HFFc6 (cell line): ENCODE results near the gene STRIP2. TPM values are rescaled to one million over a fixed set of nuclear protein-coding genes. Genes with fewer than 3 reads are reported as not detected.

Experiments used
- DNase-seq: peaks from one replicate; pipeline ENCODE4 v3.0.0-alpha.2; 2018
- H3K27ac Mint-ChIP-seq: 2 replicates; pipeline ENCODE4 v1.8.0; 2020; ENCODE audit warnings: mild to moderate bottlenecking, mixed read lengths
- H3K27me3 Mint-ChIP-seq: 2 replicates; pipeline ENCODE4 v1.8.0; 2021; ENCODE audit warnings: mild to moderate bottlenecking, moderate library complexity, mixed read lengths; ENCODE audit not compliant: insufficient read depth
- H3K36me3 Mint-ChIP-seq: 2 replicates; pipeline ENCODE4 v1.8.0; 2021; ENCODE audit warnings: low read depth, mixed read lengths
- H3K4me1 Mint-ChIP-seq: 2 replicates; pipeline ENCODE4 v1.8.0; 2020; ENCODE audit warnings: low read depth, mixed read lengths
- H3K4me3 Mint-ChIP-seq: 2 replicates; pipeline ENCODE4 v1.8.0; 2020; ENCODE audit warnings: mild to moderate bottlenecking, moderate library complexity, mixed read lengths
- H3K9me3 Mint-ChIP-seq: 2 replicates; pipeline ENCODE4 v1.8.0; 2020; ENCODE audit warnings: mild to moderate bottlenecking, mixed read lengths
- total RNA-seq, 6 experiments: library from RNA; stranded (reverse); fragmentation: NEBNext Ultra II Directional; extraction: Animal tissue kit (Norgen Biotek cat#: 25700); gene quantifications; 2 replicates in 1 of 6; 3 replicates in 5 of 6; pipeline ENCODE4 v1.2.3, GENCODE V29; 2021
- TF ChIP-seq, protein P1 (sequence below): fragments of 200-600 bp; sonication (generic); IDR thresholded peaks from 2 replicates; pipeline ENCODE4 v1.5.0; 2021; ENCODE audit warnings: antibody characterized with exemption, mild to moderate bottlenecking

Gene STRIP2
- total RNA-seq, 6 experiments from 2014 or later = 1.4 to 3.3 (median 2.2) TPM

DNA sequence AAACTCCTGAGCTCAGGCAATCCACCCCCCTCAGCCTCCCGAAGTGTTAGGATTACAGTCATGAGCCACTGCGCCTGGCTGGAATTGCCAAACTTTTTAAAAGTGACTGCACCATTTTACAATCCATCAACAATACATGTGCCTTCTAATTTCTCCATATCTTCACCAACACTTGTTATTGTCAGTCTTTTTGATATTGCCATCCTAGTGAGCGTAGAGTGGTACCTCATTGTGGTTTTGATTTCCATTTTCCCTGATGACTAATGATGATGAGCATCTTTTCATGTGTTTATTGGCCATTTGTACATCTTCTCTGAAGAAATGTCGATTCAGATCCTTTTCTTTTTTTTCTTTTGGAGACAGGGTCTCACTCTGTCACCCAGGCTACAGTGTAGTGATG, 21.7 kb upstream of the STRIP2 start:
- peaks cover 10% of the 10 kb centered on the region for H3K9me3 Mint-ChIP-seq
- no peaks in the 10 kb centered on the region for H3K27me3 Mint-ChIP-seq
- H3K4me1 Mint-ChIP-seq = no peaks in the 10 kb centered on the region
- TF ChIP-seq, protein P1, sequence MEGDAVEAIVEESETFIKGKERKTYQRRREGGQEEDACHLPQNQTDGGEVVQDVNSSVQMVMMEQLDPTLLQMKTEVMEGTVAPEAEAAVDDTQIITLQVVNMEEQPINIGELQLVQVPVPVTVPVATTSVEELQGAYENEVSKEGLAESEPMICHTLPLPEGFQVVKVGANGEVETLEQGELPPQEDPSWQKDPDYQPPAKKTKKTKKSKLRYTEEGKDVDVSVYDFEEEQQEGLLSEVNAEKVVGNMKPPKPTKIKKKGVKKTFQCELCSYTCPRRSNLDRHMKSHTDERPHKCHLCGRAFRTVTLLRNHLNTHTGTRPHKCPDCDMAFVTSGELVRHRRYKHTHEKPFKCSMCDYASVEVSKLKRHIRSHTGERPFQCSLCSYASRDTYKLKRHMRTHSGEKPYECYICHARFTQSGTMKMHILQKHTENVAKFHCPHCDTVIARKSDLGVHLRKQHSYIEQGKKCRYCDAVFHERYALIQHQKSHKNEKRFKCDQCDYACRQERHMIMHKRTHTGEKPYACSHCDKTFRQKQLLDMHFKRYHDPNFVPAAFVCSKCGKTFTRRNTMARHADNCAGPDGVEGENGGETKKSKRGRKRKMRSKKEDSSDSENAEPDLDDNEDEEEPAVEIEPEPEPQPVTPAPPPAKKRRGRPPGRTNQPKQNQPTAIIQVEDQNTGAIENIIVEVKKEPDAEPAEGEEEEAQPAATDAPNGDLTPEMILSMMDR = no peak
- H3K36me3 Mint-ChIP-seq = peaks cover 19% of the 10 kb centered on the region
- H3K4me3 Mint-ChIP-seq = no peak overlapping the region
- DNase-seq = no peak
- no peak overlapping the region for H3K27ac Mint-ChIP-seq

DNA sequence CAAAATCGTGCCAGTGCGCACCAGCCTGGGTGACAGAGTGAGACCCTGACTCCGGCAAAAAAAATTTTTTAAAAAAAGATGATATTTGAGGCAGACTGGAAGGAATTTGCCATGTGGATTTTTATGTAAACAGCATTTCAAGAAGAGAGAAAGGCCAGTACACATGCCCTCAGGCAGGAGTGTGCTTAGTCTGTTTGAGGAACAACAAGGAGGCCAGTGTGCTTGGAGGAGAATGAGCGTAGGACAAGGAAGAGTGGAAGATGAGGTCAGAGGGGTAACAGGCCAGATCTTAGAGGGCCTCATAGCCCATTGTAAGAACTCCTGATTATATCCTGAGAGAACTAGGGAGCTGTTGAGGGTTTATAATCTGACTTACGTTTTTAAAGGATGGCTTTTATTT, 17.2 kb upstream of the STRIP2 start:
- no peak overlapping the region for H3K27ac Mint-ChIP-seq
- H3K4me1 Mint-ChIP-seq = no peaks in the 10 kb centered on the region
- DNase-seq = no peak
- no peak overlapping the region for H3K4me3 Mint-ChIP-seq
- H3K9me3 Mint-ChIP-seq = peaks cover 6% of the 10 kb centered on the region
- no peaks in the 10 kb centered on the region for H3K27me3 Mint-ChIP-seq
- TF ChIP-seq, protein P1 = no peak
- peaks cover 15% of the 10 kb centered on the region for H3K36me3 Mint-ChIP-seq

DNA sequence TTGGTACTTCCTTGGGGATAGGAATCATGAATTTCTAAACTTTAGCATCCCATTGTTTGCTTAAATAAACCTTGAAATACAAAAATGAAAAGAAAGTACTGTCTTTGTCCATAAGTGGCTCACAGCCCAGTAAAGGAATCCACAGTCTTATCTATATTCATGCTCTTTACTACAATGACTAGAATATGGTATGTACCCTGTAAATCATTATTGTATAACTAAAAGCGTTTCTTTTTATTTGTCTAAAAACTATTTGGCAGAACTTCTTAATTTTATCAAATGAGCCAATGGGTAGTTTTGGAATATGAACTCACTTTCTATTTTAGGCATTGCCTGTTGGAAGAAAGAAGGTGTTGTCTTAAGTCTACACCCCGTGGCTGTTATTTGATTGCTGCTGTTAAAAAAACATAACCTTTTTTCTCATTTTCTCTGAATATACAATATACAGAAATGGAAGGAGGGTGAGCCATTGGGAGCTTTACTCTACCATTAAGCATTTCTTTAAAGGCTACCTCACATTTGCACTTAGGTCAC, 12.4 kb upstream of the STRIP2 start:
- Mint-ChIP-seq H3K4me3 (no peak overlapping the region), H3K36me3 (no peaks in the 10 kb centered on the region)

DNA sequence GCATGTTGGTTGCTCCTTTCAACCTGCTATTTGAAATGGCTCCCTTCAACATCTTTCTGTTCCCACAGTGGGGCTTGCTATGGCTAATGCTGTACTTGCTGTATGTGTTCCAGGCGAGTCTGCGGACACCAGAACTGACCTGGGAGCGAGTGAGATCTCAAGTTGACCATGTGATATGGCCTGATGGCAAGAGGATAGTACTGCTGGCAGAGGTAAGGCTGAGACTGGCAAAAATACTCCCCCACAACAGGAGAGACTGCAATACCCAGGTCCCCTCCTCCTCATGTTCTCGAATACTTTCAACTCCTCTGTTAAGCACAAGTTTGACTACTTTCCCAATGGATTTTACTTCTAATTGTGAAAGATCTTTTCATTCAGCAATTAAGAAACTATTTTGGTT, 11.5 kb upstream of the STRIP2 start:
- no peak for DNase-seq
- no peak overlapping the region for H3K4me3 Mint-ChIP-seq
- no peaks in the 10 kb centered on the region for H3K9me3 Mint-ChIP-seq
- no peak overlapping the region for H3K27ac Mint-ChIP-seq
- peaks cover 7% of the 10 kb centered on the region; the same call in 1 of the 2 replicates for H3K4me1 Mint-ChIP-seq
- H3K36me3 Mint-ChIP-seq = no peaks in the 10 kb centered on the region
- TF ChIP-seq, protein P1 = no peak
- H3K27me3 Mint-ChIP-seq = no peaks in the 10 kb centered on the region; the same call in 1 of the 2 replicates

More for the DNA sequence above, 12.4 kb upstream of the STRIP2 start:
- TF ChIP-seq, protein P1 = no peak
- DNase-seq = no peak
- Mint-ChIP-seq H3K9me3 (no peaks in the 10 kb centered on the region), H3K27me3 (no peaks in the 10 kb centered on the region; the same call in 1 of the 2 replicates), H3K4me1 (peaks cover 7% of the 10 kb centered on the region; the same call in 1 of the 2 replicates), H3K27ac (no peak overlapping the region)

DNA sequence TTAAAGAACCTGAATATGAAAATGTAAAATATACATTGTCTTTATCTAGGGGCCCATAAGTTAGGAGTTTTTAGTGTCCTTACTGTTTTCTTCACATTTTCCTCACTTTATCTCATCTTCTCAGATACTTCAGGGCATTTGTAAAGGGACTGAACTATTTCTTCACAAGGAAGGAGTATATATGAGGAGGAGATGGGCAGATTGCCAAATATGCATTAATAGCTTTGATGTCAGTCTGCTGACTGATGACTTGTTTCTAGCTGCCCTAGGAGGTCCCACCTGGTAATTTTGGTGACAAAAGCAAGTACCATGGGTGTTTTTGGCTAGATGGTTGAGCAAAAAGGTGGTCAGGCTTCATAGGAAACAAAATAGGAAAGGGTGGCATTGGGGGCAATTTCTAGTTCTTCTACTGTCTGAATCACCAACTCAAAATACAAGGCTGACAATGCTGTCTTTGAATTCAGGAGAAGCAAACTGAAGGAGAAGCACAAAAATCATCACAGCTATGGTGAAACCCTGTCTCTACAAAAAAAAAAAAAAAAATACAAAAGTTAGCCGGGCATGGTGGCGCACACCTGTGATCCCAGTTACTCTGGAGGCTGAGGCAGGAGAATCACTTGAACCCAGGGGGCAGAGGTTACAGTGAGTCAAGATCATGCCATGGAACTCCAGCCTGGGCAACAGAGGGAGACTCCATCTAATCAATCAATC, 10.4 kb upstream of the STRIP2 start:
- no peaks in the 10 kb centered on the region for H3K9me3 Mint-ChIP-seq
- DNase-seq = no peak
- no peak overlapping the region for H3K4me3 Mint-ChIP-seq
- H3K27ac Mint-ChIP-seq = no peak overlapping the region
- TF ChIP-seq, protein P1 = no peak
- no peaks in the 10 kb centered on the region; the same call in 1 of the 2 replicates for H3K27me3 Mint-ChIP-seq
- peaks cover 7% of the 10 kb centered on the region; the same call in 1 of the 2 replicates for H3K4me1 Mint-ChIP-seq
- H3K36me3 Mint-ChIP-seq = peaks cover 6% of the 10 kb centered on the region; the same call in 1 of the 2 replicates
